EL (cell line): ENCODE results near the gene TNS4.

Experiments used
- DNase-seq: peaks from one replicate; pipeline ENCODE4 v3.0.0-alpha.2; 2016

The TNS4 gene

GRCh38 chr17:40490982-40491381 is 10.4 kb downstream of the TNS4 start:
- DNase-seq = no peak

DNA sequence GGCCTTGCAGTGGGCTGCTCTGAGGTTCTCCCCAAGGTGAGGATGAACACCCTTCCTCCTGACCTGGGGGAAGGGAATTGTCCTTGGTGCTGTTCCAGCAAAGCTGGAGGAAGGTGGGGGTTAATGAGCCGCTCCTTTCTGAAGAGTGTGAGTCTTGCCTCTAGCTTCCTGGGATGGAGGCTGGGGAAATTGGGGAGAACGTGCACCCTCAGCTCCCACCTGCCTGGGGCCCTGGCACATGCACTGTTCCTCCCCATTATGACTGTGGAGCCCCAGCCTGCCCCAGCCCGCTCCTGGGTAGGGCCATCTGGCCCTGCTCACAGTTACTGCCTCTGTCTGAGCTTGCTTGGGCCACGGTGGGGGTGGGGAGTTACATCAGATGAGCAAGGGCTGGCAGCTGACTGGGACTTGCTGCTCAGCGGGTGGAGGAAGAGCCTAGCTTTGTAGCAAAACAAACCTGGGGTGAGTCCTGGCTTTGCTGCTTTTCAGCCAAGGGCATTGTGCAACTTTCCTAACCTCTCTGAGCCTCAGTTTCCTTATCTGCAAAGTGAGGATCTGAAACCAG is 11.1 kb downstream of the TNS4 start:
- DNase-seq = peak; percentile 52

DNA sequence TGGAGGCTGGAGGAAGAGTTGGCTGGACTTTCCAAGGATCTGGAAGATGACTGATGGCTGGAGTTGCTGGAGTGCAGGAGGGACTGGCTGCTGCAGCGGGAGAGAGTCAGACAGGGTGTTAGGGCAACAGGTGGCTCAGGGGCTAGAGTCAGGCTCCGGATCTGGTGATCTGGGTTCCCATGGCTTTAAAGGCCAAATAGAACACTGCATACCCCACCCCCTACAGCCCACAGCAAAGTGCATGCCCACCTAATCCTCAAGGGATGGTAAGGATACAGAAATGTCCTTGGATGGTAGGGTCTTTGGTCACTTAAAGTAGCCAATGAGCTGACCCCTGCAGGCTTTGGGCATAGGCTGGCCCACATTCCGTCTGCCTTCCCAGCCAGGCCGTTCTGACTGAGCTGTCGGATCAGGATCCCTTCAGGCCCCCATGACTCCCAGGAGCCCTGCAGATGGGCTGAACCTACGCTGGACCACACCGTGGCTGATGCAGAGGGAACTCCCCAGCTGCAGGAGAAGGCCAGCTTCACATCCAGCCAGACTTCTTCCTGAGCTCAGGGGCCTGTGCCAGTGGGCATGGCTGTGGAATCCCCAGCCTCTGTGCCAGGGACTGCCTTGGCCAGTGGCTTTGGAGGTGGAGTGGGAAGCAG is 13.9 kb downstream of the TNS4 start:
- no peak for DNase-seq

GRCh38 chr17:40486522-40487370 is 14.7 kb downstream of the TNS4 start:
- peak; percentile 81 for DNase-seq

GRCh38 chr17:40485851-40486521 is 15.4 kb downstream of the TNS4 start:
- peak; percentile 99 for DNase-seq

DNA sequence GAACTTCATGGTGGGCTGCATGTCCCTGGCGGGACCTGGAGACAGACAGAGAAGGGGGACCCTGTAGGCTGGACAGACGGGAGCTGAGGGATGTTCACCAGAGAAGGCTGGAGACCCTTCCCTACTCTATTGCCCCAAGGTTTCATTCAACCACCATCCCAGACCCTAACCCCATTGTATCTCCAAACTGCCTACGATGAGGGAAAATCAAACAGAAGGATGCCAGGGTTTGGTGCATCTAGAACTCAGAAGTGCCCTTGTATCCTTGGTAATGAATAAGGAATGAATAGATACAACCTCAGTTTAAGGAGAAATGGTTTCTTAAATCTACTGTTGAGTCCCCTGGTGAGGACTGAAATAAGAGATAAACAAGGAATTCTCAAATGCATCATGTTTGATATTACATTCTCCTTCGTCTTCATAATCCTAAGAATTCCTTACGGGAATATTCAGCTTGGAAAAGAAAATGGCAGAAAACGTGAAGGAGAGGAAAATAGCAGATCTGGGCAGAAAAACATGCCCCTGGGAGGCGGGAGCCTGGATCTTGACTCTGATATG is 16.4 kb downstream of the TNS4 start:
- no peak for DNase-seq

DNA sequence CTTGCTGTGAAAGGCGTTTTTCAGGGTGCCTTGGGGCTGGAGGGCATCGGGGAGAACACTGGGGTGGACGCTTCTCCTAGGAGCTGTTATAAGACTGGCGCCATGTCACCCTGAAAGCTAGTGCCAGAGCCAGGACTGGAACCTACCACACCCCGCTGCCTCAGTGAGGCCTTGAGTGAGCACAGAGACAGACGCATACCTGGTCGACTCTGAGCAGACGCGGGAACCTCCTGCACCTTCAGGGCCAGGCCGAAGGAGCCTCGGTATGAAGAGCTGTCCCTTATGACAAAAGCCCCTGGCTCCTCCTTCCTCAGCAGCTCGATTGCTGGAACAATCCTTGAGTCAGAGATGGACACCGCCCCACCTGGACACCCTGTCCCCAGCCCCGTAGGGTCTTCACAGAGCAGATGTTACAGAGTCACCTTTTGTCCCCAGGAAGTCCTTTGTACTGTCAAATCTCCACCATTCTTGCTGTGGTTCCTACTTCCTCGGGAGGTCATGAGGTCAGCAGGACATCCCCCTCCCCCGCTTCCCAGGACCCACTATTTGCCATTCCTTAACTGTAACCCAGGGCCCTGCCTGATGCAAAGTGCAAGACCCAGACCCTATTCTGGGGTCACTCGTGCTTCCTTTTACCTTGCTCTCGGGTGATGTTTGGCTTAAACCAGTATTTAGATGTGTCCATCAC is 17.0 kb downstream of the TNS4 start:
- no peak for DNase-seq

DNA sequence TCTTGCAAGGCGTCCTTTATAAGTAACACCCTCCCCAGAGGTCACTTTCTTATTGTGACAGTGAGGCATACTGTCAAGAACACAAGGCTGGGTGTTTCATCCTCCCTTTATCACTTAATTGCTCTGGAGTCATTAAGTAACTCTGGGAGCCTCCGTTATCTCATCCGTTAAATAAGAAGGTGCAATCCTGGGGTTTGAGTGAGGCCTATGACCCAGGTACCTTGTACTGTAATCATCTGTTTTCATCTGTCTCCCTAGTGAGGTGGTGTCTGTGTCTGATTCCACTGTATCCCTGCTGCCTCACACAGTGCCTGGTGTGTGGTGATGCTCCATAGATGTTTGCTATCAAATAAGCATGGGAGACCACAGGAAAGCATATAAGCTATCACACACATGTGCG is 17.7 kb downstream of the TNS4 start:
- no peak for DNase-seq

GRCh38 chr17:40482722-40483121 is 18.7 kb downstream of the TNS4 start:
- no peak for DNase-seq

DNA sequence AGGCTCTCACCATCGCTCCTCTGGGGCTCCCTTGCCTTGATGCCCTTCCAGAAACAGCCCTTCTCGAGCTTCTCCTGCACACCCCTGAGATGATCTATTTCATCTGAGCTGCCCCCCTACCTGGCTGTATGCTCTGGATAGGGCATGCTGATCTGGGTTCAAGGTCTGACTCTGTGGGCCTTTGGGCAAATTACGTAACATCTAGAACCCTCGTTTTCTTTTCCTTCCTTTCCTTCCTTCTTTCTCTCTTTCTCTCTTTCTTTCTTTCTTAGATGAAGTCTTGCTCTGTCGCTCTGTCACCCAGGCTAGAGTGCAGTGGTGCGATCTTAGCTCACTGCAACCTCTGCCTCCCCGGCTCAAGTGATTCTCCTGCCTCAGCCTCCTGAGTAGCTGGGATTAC is 20.3 kb downstream of the TNS4 start:
- no peak for DNase-seq

GRCh38 chr17:40480501-40481003 is 20.9 kb downstream of the TNS4 start:
- no peak for DNase-seq

DNA sequence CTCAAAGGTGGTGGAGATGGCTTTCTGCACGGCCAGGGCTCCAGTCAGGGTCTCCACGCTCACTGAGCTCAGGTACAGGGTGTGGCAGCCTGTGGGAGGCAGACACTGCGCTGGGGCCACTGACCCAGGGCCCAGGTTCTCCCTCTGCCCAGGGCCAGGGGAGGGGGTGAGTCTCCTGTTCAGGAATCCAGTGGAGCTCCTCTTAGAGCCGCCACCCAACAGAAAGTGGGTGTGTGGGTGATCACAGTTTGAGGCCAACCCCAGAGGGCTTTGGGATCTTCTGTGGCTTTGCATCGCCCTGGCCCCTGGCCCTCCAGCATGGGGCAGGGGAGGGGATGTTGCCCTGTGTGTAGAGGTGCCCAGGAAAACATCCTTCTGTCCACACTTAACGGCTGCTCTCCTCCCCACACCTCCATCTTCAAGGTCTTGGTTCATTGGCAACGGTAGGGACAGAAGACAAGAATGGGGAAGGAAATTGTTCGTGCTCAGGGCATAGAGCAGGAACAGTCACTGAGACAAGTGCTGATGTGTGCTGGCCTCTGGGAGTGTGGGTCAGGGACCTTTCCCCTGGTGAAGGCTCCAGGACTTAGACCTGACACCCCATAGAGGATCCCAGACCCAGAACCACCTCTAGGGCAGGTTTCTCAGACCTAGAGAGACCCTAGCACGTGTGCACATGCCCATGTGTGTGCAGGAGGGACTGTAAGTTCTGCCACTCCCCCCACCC is 21.5 kb downstream of the TNS4 start:
- no peak for DNase-seq

DNA sequence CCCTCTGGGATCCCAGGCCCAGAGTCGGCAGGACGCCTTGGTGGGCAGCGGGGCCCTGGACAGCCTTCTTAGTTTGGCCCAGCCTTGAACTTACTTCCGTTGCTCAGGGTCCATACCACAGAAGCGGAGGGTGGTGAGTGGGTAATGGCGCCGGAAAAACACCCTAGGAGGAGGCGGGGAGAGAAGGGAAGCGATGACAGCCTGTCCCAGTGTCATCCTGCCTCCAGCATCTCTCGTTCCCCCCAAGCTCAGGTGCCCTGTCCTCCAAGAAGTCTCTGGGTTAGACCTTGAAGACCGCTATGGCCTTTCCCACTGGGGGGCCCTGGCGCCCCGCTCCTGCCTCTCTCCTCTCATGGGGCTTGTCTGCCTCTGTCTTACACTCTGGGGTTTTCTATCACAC is 22.9 kb downstream of the TNS4 start:
- no peak for DNase-seq

DNA sequence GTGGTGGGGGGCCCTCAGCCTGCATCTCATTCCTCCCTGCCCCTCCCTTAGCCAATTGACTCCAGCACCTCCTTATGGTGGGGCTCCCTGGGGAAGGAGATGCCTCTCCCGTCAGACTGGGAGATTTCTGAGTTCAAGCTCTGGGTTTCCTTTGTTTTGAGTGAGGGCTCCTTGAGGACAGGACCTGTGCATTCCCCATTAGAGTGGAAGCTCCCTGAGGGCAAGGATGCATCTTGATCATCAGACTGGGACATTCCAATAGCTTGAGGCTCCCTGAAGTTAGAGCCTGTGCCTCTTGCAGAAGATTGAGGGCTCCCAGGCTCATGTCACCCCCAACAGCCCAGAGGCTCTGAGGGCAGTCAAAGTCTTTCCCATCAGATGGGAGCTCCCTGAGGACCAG is 23.6 kb downstream of the TNS4 start:
- DNase-seq = no peak

- DNase-seq = no peak
Observed at GRCh38 chr17:40475234-40475908, 26.1 kb downstream of the TNS4 start.

DNA sequence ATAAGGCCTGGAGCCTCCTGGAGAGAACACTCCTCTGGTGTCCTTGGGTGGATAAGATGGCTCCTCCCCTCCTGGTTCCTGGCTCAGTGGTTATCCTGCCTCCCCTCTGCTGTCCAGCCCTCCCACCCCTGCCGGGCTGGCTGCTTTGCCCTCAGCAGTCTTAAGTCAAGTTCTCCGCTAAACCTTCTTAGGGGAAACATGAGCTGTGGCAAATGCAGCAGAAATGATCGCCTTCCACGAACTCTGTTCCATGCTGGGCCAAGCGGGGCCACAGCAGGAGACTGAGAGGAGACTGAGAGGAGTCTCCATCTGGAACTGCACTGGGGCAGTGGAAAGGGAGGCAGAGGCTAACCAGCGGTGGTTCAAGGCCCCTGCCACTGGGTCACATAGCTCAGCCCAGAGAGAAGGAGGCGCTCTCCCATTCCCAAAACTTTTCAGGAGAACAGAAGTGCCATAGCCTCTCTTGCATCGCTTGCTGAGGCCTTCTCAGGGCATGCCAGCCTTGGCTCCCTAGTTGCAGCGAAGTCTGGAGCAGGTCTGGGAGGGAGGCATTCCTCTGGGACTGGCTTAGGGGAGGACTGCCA is 26.9 kb downstream of the TNS4 start:
- DNase-seq = no peak

DNA sequence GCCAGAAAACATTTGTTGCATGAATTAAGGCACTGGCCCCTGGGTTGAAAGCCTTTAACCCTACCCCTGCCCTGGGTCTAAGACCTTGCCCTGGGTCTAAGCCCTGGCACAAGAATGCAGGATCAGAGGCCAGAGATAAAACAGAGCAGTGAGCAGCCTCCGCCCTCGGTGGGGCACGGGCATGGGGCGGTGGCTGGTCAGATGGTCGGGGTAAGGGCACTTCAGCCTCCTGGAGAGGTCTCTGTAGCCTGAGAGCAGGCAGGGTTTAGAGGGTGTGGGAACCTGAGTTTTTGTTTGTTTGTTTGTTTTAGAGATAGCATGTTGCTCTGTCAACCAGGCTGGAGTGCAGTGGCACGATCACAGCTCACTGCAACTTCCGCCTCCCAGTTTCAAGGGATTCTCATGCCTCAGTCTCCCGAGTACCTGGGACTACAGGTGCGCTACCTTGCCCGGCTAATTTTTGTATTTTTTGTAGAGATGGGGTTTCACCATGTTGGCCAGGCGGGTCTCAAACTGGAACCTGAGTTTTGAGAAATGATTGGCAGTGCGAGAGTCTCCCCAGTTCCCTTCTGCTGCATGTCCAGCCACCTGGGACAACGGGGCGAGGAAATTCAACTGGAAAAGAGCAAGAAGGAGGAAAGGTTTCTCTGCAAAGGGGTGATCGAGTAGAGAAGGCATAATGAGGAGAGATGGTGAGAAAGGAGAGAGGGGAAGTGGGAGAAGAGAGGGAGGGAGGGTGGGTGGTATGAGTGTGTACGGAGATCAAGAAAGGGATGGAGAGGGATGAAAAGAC is 27.7 kb downstream of the TNS4 start:
- no peak for DNase-seq

- no peak for DNase-seq
Observed at GRCh38 chr17:40472733-40473452, 28.5 kb downstream of the TNS4 start.
